Activated T-cell treated with anti-CD3 and anti-CD28 coated beads, Interleukin-2, amount 50 U/mL, for 72 hours (primary cell): Measurements from ENCODE around the gene ZBTB37. TPM values are rescaled to one million over a fixed set of nuclear protein-coding genes. Genes with fewer than 3 reads are reported as not detected.
"Not testable (repeated sequence)": the region's sequence is repeated elsewhere in the genome, so short reads cannot be mapped to it uniquely, and the experiment has no call there.

Experiments
- ATAC-seq, 2 donors: fragments of 150-1000 bp; cut with Tn5 transposase; replicated peaks in 1 of 2; 2 replicates each; pipeline ENCODE4 v1.10.0; 2021; ENCODE audit warnings: moderate library complexity in 2 of 2, mild to moderate bottlenecking in 1 of 2
- DNase-seq, 2 donors: peaks; one replicate each; pipeline ENCODE4 v3.0.0; 2021 to 2022; ENCODE audit warnings: mixed read lengths in 1 of 2
- H3K27ac Mint-ChIP-seq: one replicate; pipeline ENCODE4 v1.8.0; 2022; ENCODE audit warnings: mild to moderate bottlenecking, moderate library complexity, mixed read lengths
- H3K27me3 Mint-ChIP-seq: one replicate; pipeline ENCODE4 v1.8.0; 2022; ENCODE audit warnings: low read depth, mixed read lengths
- H3K36me3 Mint-ChIP-seq, 2 donors: one replicate each; pipeline ENCODE4 v1.8.0; 2022; ENCODE audit warnings: mixed read lengths in 2 of 2, mild to moderate bottlenecking in 1 of 2; ENCODE audit not compliant: insufficient read depth in 2 of 2
- H3K4me1 Mint-ChIP-seq: one replicate; pipeline ENCODE4 v1.8.0; 2022; ENCODE audit warnings: low read depth, mixed read lengths
- H3K4me3 Mint-ChIP-seq, 2 donors: one replicate each; pipeline ENCODE4 v1.8.0; 2022; ENCODE audit warnings: mild to moderate bottlenecking in 2 of 2, mixed read lengths in 2 of 2, moderate library complexity in 2 of 2
- H3K9me3 Mint-ChIP-seq, 2 donors: one replicate each; pipeline ENCODE4 v1.8.0; 2022; ENCODE audit warnings: mixed read lengths in 2 of 2
- total RNA-seq, 2 donors: library from RNA; stranded (reverse); gene quantifications; one replicate each; pipeline ENCODE4 v1.2.3, GENCODE V29; 2022

Gene ZBTB37
- total RNA-seq, 2 donors from 2014 or later, result 14.2 to 14.9 TPM

GRCh38 chr1:173859547-173859946 is 8.6 kb upstream of the ZBTB37 start:
- peaks cover 17 to 34% of the 10 kb centered on the region in 2 donors for H3K36me3 Mint-ChIP-seq
- not testable (repeated sequence) for H3K27me3 Mint-ChIP-seq

GRCh38 chr1:173860065-173860464 is 8.1 kb upstream of the ZBTB37 start:
- ATAC-seq (no peak), DNase-seq (no peak)
- H3K4me1 Mint-ChIP-seq, result peaks cover 15% of the 10 kb centered on the region
- H3K9me3 Mint-ChIP-seq, result no peaks in the 10 kb centered on the region
- no peak overlapping the region for H3K4me3 Mint-ChIP-seq
- H3K36me3 Mint-ChIP-seq, result peaks cover 17 to 35% of the 10 kb centered on the region in 2 donors
- H3K27me3 Mint-ChIP-seq, result no peaks in the 10 kb centered on the region
- H3K27ac Mint-ChIP-seq, result peak overlapping the region; percentile 16

More at GRCh38 chr1:173859547-173859946, 8.6 kb upstream of the ZBTB37 start:
- ATAC-seq, H3K4me3 Mint-ChIP-seq, H3K4me1 Mint-ChIP-seq, H3K9me3 Mint-ChIP-seq, DNase-seq, H3K27ac Mint-ChIP-seq: not testable (repeated sequence)

GRCh38 chr1:173861731-173862145 is 6.4 kb upstream of the ZBTB37 start:
- Mint-ChIP-seq H3K36me3 (peaks cover 26 to 46% of the 10 kb centered on the region in 2 donors), H3K9me3 (no peaks in the 10 kb centered on the region), H3K4me1 (peaks cover 32% of the 10 kb centered on the region), H3K27me3 (no peaks in the 10 kb centered on the region), H3K4me3 (no peak overlapping the region), H3K27ac (peak overlapping the region; percentile 83)
- ATAC-seq, result peak in 1 of 2 donors; percentile 41
- DNase-seq, result peak in 1 of 2 donors; percentile 21

- not testable (repeated sequence) for H3K27me3 Mint-ChIP-seq, H3K9me3 Mint-ChIP-seq
- Mint-ChIP-seq H3K4me1 (peaks cover 34% of the 10 kb centered on the region), H3K36me3 (peaks cover 28 to 49% of the 10 kb centered on the region in 2 donors), H3K27ac (peak overlapping the region; percentile 95), H3K4me3 (peak overlapping the region; percentile 13 to 31)
- DNase-seq (peak in 1 of 2 donors; percentile 19), ATAC-seq (peak; percentile 5 to 26)
Observed at GRCh38 chr1:173862146-173862768, 5.9 kb upstream of the ZBTB37 start.

GRCh38 chr1:173862769-173863223 is 5.4 kb upstream of the ZBTB37 start:
- Mint-ChIP-seq H3K27me3 (no peaks in the 10 kb centered on the region), H3K9me3 (no peaks in the 10 kb centered on the region), H3K27ac (peak overlapping the region; percentile 95), H3K4me1 (peaks cover 34% of the 10 kb centered on the region), H3K36me3 (peaks cover 30 to 46% of the 10 kb centered on the region in 2 donors), H3K4me3 (peak overlapping the region; percentile 13 to 31)
- DNase-seq (no peak), ATAC-seq (no peak)

GRCh38 chr1:173863224-173864161 is 4.7 kb upstream of the ZBTB37 start:
- H3K27me3 Mint-ChIP-seq, result no peaks in the 10 kb centered on the region
- peak overlapping the region; percentile 95 for H3K27ac Mint-ChIP-seq
- H3K36me3 Mint-ChIP-seq, result peaks cover 31 to 46% of the 10 kb centered on the region in 2 donors
- ATAC-seq (no peak), DNase-seq (no peak)
- peak overlapping the region; percentile 95 to 99 for H3K4me3 Mint-ChIP-seq
- H3K4me1 Mint-ChIP-seq, result peaks cover 34% of the 10 kb centered on the region
- no peaks in the 10 kb centered on the region for H3K9me3 Mint-ChIP-seq

GRCh38 chr1:173864179-173864867 is 3.9 kb upstream of the ZBTB37 start:
- H3K27ac Mint-ChIP-seq, result peak overlapping the region; percentile 95
- peaks cover 31 to 46% of the 10 kb centered on the region in 2 donors for H3K36me3 Mint-ChIP-seq
- peak overlapping the region; percentile 95 to 99 for H3K4me3 Mint-ChIP-seq
- H3K9me3 Mint-ChIP-seq, result no peaks in the 10 kb centered on the region
- peaks cover 42% of the 10 kb centered on the region for H3K4me1 Mint-ChIP-seq
- no peaks in the 10 kb centered on the region for H3K27me3 Mint-ChIP-seq
- ATAC-seq (no peak), DNase-seq (no peak)

GRCh38 chr1:173865468-173866164 is 2.6 kb upstream of the ZBTB37 start:
- Mint-ChIP-seq H3K9me3 (no peaks in the 10 kb centered on the region), H3K27ac (peak overlapping the region; percentile 95), H3K27me3 (no peaks in the 10 kb centered on the region), H3K36me3 (peaks cover 31 to 42% of the 10 kb centered on the region in 2 donors), H3K4me1 (peaks cover 55% of the 10 kb centered on the region), H3K4me3 (peak overlapping the region; percentile 95 to 99)
- ATAC-seq (no peak), DNase-seq (no peak)

GRCh38 chr1:173866413-173867115 is 1.6 kb upstream of the ZBTB37 start:
- no peak for DNase-seq
- Mint-ChIP-seq H3K27me3 (no peaks in the 10 kb centered on the region), H3K27ac (peak overlapping the region; percentile 95), H3K9me3 (no peaks in the 10 kb centered on the region), H3K4me1 (peaks cover 64% of the 10 kb centered on the region), H3K36me3 (peaks cover 31 to 44% of the 10 kb centered on the region in 2 donors), H3K4me3 (peak overlapping the region; percentile 95 to 99)
- no peak for ATAC-seq

GRCh38 chr1:173867141-173867752 is 933 bp upstream of the ZBTB37 start:
- Mint-ChIP-seq H3K4me1 (peaks cover 69% of the 10 kb centered on the region), H3K27ac (peak overlapping the region; percentile 95), H3K9me3 (no peaks in the 10 kb centered on the region), H3K4me3 (peak overlapping the region; percentile 95 to 99), H3K27me3 (no peaks in the 10 kb centered on the region), H3K36me3 (peaks cover 29 to 44% of the 10 kb centered on the region in 2 donors)
- ATAC-seq (no peak), DNase-seq (peak; percentile 20 to 28)

- ATAC-seq, result peak; percentile 77 to 81
Observed at GRCh38 chr1:173867753-173868265, 371 bp upstream of the ZBTB37 start, which contains the start of gene GAS5. Gene GAS5, minus strand, starts transcription at chr1:173867989.

More at GRCh38 chr1:173867753-173868265, 371 bp upstream of the ZBTB37 start, which contains the start of gene GAS5:
- H3K36me3 Mint-ChIP-seq, result peaks cover 29 to 42% of the 10 kb centered on the region in 2 donors
- no peaks in the 10 kb centered on the region for H3K27me3 Mint-ChIP-seq
- peak; percentile 98 to 100 for DNase-seq
- no peaks in the 10 kb centered on the region for H3K9me3 Mint-ChIP-seq
- H3K4me3 Mint-ChIP-seq, result peak within 1 kb of the TSS; percentile 95 to 99
- H3K27ac Mint-ChIP-seq, result peak within 1 kb of the TSS; percentile 95
- H3K4me1 Mint-ChIP-seq, result peaks cover 75% of the 10 kb centered on the region
